ENCODE data around the gene FLT3.

FLT3 gene

DNA sequence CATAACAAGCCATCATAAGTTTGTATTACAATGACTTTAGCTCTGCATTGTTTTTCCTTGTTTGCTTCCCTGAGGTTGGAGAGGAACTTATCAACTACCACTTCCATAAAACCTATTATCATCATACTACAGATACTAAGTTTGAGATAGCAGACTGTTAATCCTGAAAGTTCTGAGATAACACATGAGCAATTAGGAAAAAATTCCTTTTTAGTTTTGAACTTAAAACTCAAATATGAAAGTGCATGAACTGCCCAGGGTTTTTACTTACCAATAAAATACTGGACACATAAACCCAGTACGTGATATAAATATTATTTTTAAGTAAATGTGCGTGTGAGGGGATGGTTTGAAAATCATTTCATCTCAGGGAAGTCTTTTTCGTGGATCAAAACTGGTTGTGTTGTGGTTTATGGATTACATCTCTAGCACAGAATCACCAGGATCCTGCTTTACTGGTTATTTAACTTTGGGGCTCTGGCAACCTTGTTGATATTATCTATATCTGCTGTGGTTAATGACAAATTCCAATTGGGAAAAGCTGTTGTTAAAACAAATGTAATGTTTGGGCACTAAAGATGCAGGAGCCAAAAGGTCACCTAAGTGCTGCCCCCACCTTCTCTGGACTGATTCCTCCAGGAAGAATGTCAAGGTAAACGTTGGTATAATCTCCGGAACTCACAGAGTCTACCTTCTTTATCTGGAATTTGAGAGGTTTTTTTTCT is 143.6 kb downstream of the FLT3 start:
- no peak for DNase-seq

DNA sequence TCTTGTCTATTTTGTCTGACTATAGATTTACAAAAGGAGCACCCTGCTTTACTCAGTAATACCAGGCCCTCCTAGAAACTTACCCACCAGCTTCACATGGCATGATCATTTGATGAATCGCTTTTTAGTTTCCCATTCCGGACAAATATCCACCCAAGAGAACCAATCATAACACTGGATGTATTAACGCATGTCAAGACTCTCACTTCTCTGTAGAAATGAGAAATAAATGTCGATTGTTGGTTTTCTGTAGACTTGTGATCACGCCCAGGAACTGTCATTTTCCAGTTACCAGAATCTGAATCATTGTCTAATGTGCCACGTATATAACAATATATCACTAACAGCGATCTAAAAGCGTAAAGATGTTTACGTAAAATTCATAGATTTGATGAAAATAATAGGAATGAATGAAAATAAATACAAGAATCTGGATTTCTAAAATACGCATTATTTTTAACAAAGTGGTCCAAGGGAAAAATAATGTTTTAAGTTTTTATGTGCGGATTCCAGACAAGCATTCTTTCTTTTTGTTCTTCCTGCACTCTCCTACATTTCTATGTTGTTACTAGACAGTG is 145.3 kb downstream of the FLT3 start:
- DNase-seq = no peak

DNA sequence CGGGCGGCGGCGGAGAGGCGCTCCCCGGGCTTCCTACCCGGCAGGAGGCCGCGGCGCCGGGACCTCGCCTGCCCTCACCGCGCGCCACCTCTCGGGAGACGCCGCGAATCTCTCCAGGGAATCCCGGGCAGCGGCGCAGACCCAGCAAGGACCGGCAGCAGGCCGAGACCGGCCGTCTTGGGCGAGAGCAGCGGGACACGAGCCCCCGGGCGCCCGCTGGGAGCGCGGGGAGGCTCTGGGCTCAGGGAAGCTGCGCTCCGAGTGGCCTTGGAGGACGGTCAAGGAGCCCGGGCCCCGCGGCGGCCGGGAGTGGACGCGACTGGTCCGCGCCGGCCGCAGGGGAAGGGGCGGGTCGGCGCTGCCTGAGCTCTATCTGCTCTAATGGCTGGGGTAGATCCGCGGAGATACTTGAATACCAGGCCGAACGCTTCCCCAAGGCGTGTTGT is 145.9 kb downstream of the FLT3 start:
- DNase-seq = no peak

DNA sequence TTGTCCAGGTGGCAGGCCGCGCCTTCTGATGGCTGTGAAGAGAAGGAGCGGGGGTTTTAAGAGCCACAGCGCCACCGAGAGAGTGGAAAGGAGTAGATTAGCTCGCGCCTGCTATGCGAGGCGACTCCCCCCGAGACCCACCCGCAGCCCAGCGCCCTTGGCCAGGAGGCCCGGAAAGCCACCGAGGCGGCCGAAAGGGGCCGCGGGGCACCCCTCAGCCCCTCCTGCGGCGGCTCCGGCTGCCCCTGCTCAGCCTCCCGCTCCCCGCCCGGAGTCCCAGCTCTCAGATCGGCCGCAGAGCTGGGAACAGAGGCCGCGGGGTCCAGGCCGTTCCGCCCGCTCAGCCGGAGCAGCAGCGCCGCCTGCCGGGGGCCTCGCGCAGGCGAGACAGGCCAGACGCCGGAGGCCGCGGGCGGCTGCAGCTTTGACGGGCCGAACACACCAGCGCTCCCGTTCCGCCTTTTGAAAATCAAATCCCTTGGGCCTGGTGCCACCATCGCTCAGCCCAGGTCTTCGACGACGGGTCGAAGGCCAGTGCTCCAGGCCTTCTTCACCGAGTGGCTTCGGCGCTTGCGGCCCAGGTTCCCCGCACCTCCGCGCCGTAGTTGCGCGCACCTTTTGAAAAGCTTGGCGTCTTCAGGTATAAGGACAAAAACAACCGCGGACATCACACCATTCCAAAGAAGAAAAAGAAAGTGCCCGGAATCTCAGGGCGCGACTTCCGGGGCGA is 146.5 kb downstream of the FLT3 start:
- DNase-seq = no peak

Data from cortex of kidney (tissue), 1 donor.